Transverse colon (tissue), 3 donors: ENCODE results near the gene PRRX1.

Experiments
- CTCF ChIP-seq, 5 experiments: fragments of 200-600 bp in 3 of 5; fragments of 450-650 bp in 2 of 5; sonication (generic) in 3 of 5; IDR thresholded peaks; 1 replicate in 2 of 5; 2 replicates in 3 of 5; pipeline ENCODE4 v1.5.1; 2016 to 2017; ENCODE audit warnings: antibody characterized with exemption in 5 of 5, inconsistent platforms in 3 of 5, mild to moderate bottlenecking in 2 of 5, moderate library complexity in 1 of 5
- POLR2A ChIP-seq: fragments of 450-650 bp; IDR thresholded peaks from one replicate; pipeline ENCODE4 v1.6.1; 2016; ENCODE audit warnings: antibody characterized with exemption, mild to moderate bottlenecking, moderate library complexity

GRCh38 chr1:170704256-170704655, 40.3 kb downstream of the PRRX1 start:
- no peak for TF ChIP-seq POLR2A
- TF ChIP-seq CTCF (IDR thresholded peaks at IDR 0.05), result no peak
